Naive B cell (primary cell): ENCODE measurements around the gene FGF19. TPM values are rescaled to one million over a fixed set of nuclear protein-coding genes. Genes with fewer than 3 reads are reported as not detected.
A peak's percentile ranks its signal among the peaks of the same experiment; 100 is the strongest.

Experiments
- ATAC-seq, 2 donors: fragments of 150-1000 bp; cut with Tn5 transposase; 2 replicates each; pipeline ENCODE4 v1.10.0; 2021; ENCODE audit warnings: low read depth in 2 of 2, mild to moderate bottlenecking in 2 of 2, moderate library complexity in 2 of 2
- DNase-seq: peaks from one replicate; pipeline ENCODE4 v3.0.0; 2022
- H3K27ac Mint-ChIP-seq, 6 donors: one replicate each; pipeline ENCODE4 v1.8.0; 2020 to 2022; ENCODE audit warnings: mild to moderate bottlenecking in 6 of 6, mixed read lengths in 6 of 6, moderate library complexity in 5 of 6, inconsistent platforms in 2 of 6
- H3K27me3 Mint-ChIP-seq, 3 donors: one replicate each; pipeline ENCODE4 v1.8.0; 2021 to 2022; ENCODE audit warnings: mixed read lengths in 3 of 3, mild to moderate bottlenecking in 1 of 3
- H3K36me3 Mint-ChIP-seq, 2 donors: one replicate each; pipeline ENCODE4 v1.8.0; 2020 to 2022; ENCODE audit warnings: mixed read lengths in 2 of 2, inconsistent platforms in 1 of 2, mild to moderate bottlenecking in 1 of 2
- H3K4me1 Mint-ChIP-seq, 3 donors: one replicate each; pipeline ENCODE4 v1.8.0; 2020 to 2022; ENCODE audit warnings: mixed read lengths in 3 of 3, inconsistent platforms in 1 of 3, mild to moderate bottlenecking in 1 of 3, moderate library complexity in 1 of 3
- H3K4me3 Mint-ChIP-seq, 8 donors: one replicate each; pipeline ENCODE4 v1.8.0; 2020 to 2022; ENCODE audit warnings: mild to moderate bottlenecking in 8 of 8, mixed read lengths in 8 of 8, moderate library complexity in 8 of 8, inconsistent platforms in 2 of 8
- H3K9me3 Mint-ChIP-seq, 7 donors: one replicate each; pipeline ENCODE4 v1.8.0; 2020 to 2022; ENCODE audit warnings: mixed read lengths in 7 of 7, mild to moderate bottlenecking in 5 of 7, inconsistent platforms in 2 of 7, moderate library complexity in 1 of 7
- polyA plus RNA-seq, 6 donors: library from polyadenylated mRNA; unstranded; fragments of 300-500 nt; fragmentation: Illumina TruSeq; gene quantifications; one replicate each; pipeline ENCODE4 v1.2.3, GENCODE V29; 2021; ENCODE audit warnings: low read depth in 6 of 6

Gene FGF19, protein sequence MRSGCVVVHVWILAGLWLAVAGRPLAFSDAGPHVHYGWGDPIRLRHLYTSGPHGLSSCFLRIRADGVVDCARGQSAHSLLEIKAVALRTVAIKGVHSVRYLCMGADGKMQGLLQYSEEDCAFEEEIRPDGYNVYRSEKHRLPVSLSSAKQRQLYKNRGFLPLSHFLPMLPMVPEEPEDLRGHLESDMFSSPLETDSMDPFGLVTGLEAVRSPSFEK
- polyA plus RNA-seq: not detected

DNA sequence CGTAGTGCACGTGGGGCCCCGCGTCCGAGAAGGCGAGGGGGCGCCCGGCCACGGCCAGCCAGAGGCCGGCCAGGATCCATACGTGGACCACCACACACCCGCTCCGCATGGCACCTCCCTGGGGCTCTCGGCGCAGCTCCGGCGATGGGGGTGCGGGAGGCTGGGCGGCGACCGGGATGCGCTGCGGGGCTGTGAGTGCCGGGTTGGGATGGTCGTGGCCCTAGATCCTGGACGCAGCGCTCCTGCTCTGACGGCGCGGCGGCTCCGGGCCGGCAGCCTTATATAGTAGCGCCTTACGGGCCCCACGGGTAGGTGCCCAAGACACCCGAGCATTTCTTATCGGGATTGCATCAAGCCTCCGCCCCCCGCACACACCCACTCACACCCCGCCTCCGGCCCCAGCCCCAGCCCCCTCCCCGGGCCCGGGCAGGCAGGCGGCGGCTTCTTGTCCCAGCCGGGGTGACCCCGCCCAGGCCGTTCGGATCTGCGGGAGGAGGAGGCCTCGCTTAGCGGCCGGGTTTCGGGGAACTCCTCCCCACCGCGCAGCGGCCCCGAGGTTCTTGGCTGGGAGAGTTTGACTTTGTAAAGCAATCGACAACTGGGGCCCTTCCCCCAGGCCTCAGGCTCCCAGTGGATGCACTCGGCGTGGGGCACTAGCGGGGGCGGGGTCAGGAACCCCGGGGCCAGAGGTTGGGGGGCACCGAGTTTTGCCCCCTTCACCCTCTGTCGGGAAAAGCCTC, at the start of gene FGF19:
Gene FGF19 (minus strand): TSS at position 255 of the 740 bp plus-strand sequence. CDS start 146 bp downstream, at position 109.
- no peak for DNase-seq
- no peaks in the 10 kb centered on the region for H3K36me3 Mint-ChIP-seq
- peaks cover 12 to 25% (median 22%) of the 10 kb centered on the region in 3 donors for H3K4me1 Mint-ChIP-seq
- no peaks in the 10 kb centered on the region for H3K9me3 Mint-ChIP-seq
- H3K27me3 Mint-ChIP-seq: peaks cover 39 to 72% (median 43%) of the 10 kb centered on the region in 3 donors
- peak within 1 kb of the TSS in 7 of 8 donors; percentile 51 to 65 (median 60) for H3K4me3 Mint-ChIP-seq
- no peak for ATAC-seq
- H3K27ac Mint-ChIP-seq: peak within 1 kb of the TSS in 1 of 6 donors; percentile 81

DNA sequence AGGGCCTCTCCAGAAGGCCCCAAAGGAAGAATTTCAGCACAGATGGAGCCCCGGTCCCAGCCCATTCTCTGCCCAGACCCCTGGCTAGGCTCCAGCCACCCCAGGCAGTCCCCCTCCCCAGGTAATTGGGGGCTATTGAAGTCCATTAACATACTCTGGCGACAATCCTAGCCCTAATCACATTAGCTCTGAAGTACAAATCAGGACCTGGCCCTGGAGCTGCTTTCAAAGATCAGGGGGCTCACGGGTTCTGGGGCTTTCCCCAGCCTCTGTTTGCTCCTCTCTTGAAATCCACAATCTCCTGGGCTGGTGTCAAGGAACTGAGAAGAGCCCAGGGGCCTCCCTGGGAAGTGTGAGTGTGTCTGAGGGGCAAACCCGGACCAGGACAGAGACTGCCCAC, 49.1 kb upstream of the FGF19 start:
- Mint-ChIP-seq H3K4me3 (no peak overlapping the region), H3K4me1 (no peaks in the 10 kb centered on the region), H3K36me3 (peaks cover 0 to 8% of the 10 kb centered on the region in 2 donors), H3K27me3 (peaks cover 8 to 24% (median 19%) of the 10 kb centered on the region in 3 donors), H3K9me3 (peaks cover 0 to 11% (median 4%) of the 10 kb centered on the region in 7 donors), H3K27ac (no peak overlapping the region)
- ATAC-seq (no peak), DNase-seq (no peak)

DNA sequence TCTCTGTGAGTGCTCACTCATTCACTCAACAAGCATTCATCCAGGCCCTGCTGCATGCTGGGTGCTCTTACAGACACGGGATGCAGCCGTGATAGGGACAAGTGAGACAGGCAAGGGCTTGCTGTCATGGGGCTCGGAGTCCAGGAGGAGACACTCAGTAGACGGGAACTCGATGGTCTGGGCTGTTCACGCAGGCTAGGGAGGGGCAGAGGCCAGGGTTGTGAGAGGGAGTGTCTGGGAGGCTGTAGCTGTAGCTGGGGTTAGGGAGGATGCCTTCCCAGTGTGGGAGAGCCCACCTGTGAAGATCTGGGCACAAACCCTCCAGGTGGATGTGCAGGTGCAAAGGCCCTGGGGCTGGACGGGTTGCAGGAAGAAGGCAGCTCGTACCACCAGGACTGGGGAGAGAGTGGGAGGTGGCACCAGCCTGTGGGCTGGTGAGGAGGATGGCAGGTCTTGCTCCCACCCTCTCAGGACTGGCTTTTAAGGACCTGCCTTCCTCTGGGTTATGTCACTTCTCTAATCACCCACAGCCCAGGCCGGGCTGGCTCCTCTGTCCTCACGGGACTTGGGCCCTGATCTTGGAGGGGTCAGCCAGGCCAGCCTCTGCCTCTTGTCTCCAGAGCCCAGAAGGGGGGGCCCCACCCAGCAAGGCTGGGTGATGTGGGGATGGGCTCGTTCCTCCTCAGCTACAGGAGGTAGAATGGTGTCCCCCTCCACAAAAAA, 47.2 kb upstream of the FGF19 start:
- Mint-ChIP-seq H3K27ac (no peak overlapping the region), H3K4me3 (no peak overlapping the region), H3K4me1 (no peaks in the 10 kb centered on the region), H3K9me3 (peaks cover 0 to 3% (median under 1%) of the 10 kb centered on the region in 7 donors), H3K36me3 (peaks cover 0 to 2% of the 10 kb centered on the region in 2 donors), H3K27me3 (peaks cover 3 to 21% (median 13%) of the 10 kb centered on the region in 3 donors)
- ATAC-seq: no peak
- no peak for DNase-seq

DNA sequence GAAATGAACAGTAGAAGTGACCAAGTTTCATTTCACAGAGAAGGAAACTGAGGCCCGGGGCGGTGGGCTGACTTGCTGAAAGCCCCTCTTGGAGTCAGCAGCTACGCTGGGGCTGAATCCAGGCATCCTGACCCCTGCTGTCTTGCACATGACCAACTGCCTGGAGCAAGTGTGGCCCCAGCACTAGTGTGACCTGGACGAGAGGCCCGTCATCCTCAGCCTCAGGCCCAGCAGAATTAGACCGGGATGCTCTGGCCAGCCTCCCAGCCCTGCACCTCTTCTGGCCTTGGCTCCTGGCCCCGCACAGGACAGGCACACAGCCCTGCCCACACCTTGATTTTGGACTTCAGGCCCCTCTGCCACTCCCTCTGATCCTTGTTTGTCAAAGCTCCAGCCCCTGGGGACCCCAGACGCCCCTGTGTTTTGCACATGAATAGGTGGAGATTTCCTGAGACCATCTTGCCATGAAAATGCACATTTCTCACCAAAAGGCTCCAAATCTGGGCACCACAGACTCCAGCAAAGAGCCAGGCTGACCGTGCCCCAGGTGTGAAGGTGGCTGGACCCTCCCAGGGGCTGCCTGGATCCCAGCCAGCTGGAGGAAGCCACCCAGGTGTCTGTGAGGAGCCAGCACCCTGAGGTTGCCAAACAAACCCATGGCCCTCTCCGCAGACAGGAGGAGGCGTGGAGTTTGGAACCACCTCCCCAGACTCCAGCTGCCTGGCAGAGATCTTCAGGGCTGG, 46.5 kb upstream of the FGF19 start:
- DNase-seq (no peak), ATAC-seq (no peak)
- Mint-ChIP-seq H3K27me3 (peaks cover 3 to 21% (median 16%) of the 10 kb centered on the region in 3 donors), H3K36me3 (no peaks in the 10 kb centered on the region), H3K4me3 (no peak overlapping the region), H3K27ac (no peak overlapping the region), H3K4me1 (no peaks in the 10 kb centered on the region), H3K9me3 (peaks cover 0 to 1% (median 0%) of the 10 kb centered on the region in 7 donors)

DNA sequence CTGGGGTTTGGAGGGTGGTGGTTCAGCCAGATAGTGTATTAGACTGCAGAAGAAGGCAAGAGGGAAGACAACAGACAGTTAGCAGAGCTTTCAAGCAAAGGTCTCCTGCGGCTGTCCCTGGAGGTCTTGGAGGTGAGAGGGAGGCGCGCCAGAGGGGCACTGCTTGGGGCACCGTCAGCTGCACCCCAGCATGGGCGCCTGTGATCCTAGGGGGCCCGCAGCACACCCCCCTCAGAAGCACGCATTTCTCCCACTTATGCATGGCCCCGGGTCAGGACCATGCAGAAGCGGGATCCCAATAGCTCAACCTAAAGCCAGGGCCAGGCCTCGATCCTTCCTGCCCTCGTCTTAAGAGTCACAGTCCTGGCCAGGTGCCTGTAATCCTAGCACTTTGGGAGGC, 44.8 kb upstream of the FGF19 start:
- peaks cover 3 to 27% (median 24%) of the 10 kb centered on the region in 3 donors for H3K27me3 Mint-ChIP-seq
- no peak overlapping the region for H3K4me3 Mint-ChIP-seq
- no peak overlapping the region for H3K27ac Mint-ChIP-seq
- ATAC-seq (no peak), DNase-seq (no peak)
- H3K36me3 Mint-ChIP-seq: no peaks in the 10 kb centered on the region
- no peaks in the 10 kb centered on the region for H3K4me1 Mint-ChIP-seq
- H3K9me3 Mint-ChIP-seq: peaks cover 0 to 1% (median 0%) of the 10 kb centered on the region in 7 donors

DNA sequence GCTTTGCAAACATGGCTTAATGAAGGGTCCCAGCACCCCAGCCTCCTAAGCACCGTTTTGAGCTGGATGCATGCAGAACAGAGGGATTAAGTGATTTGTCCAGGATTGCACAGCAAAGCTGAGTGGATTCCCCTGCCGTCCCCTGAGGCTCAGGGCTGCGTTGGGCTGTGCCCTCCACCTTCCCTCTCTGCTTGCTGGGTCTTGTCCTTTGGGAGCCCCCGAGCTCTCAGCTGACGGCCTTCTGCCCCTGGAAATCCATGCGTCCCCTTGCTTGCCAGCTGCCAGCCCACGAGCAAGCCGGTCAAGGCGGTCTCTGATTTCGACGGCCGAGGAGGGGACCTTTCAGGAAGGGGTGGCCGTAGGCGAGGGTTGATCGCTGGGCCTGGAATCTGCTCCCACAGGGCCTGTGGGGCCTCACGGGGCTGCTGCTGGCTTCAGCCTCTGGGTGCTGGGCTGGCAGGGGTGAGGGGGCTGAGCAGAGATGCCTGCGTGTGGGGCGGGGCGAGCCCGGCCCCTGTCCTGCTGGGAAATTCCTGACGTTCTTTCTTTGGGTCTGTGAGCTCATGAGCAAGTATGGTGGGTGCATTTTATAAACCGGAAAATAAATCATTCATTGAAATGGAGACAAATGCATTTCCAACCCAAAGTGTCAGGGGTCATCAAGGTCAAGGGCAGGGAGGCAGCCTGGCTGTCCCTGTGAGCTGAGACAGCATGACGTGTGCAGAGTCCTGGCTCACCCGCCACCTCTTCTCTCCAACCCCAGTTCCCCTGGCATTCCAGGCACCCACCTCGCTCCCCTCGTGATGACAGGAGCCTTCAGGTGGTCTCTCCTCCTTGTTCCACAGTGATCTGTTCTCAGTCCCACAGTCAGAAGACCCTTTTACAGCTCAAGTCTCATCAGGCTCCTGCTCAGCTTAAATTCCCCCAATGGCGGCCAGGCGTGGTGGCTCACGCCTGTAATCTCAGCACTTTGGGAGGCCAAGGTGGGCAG, 43.2 kb upstream of the FGF19 start:
- Mint-ChIP-seq H3K4me3 (no peak overlapping the region), H3K27ac (no peak overlapping the region), H3K36me3 (no peaks in the 10 kb centered on the region), H3K4me1 (no peaks in the 10 kb centered on the region), H3K9me3 (no peaks in the 10 kb centered on the region), H3K27me3 (peaks cover 0 to 35% (median 24%) of the 10 kb centered on the region in 3 donors)
- DNase-seq (no peak), ATAC-seq (no peak)

DNA sequence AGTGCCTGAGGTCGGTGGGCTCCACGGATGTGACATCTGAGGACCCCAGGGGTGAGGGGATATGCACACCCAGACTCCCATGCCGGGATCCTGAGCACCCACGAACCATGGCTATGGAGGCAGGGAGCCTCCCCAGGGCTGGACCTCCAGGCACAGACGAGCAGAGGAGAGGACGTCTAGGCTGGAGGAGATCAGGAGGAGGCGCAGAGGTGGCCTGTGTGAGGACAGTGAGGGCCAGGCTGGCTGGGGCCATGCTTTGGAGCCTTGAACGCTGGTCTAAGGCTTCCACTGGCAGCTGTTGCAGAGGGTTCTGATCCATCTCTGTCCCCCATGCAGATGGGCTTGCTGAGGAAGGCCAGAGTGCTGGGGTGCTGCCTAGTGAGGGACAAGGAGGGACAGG, 42.3 kb upstream of the FGF19 start:
- no peaks in the 10 kb centered on the region for H3K9me3 Mint-ChIP-seq
- no peak overlapping the region for H3K27ac Mint-ChIP-seq
- ATAC-seq (no peak), DNase-seq (no peak)
- H3K27me3 Mint-ChIP-seq: peaks cover 0 to 42% (median 24%) of the 10 kb centered on the region in 3 donors
- no peaks in the 10 kb centered on the region for H3K4me1 Mint-ChIP-seq
- H3K36me3 Mint-ChIP-seq: no peaks in the 10 kb centered on the region
- no peak overlapping the region for H3K4me3 Mint-ChIP-seq

DNA sequence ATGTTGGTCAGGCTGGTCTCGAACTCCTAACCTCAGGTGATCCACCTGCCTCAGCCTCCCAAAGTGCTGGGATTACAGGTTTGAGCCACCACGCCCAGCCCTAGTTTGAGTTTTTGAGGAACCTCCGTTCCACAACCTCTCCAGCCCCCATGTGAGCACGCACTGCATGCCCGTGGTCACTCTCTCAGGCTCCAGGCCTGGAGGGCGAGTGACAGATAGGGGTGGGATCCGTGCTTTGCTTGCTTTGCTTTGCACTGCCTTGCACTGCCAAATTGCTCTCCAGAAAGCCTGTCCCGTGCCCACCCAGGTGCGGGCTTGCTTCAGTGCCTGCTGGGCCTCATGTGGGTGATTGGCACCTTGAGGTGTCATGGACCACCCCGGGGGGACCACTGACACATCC, 41.4 kb upstream of the FGF19 start:
- H3K36me3 Mint-ChIP-seq: no peaks in the 10 kb centered on the region
- DNase-seq: no peak
- no peak for ATAC-seq
- no peak overlapping the region for H3K27ac Mint-ChIP-seq
- peaks cover 0 to 47% (median 24%) of the 10 kb centered on the region in 3 donors for H3K27me3 Mint-ChIP-seq
- H3K4me3 Mint-ChIP-seq: no peak overlapping the region
- no peaks in the 10 kb centered on the region for H3K4me1 Mint-ChIP-seq
- H3K9me3 Mint-ChIP-seq: no peaks in the 10 kb centered on the region

DNA sequence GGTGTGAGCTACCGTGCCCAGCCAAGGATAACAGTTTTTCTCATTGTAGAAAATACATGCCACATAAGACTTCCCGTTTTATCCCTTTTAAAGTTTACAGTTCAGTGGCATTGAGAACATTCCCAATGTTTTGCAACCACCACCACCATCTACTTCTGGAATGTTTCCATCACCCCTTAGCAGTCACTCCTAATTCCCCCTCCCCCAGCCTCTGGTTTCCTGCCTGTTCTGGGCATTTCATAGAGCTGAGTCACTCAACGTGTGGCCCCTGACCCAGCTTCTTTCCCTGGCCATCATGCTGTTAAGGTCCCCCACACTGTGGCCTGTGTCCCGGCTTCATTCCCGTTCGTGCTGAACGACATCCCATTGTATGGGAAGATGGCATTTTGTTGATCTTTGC, 40.6 kb upstream of the FGF19 start:
- no peak for DNase-seq
- no peaks in the 10 kb centered on the region for H3K36me3 Mint-ChIP-seq
- H3K27ac Mint-ChIP-seq: no peak overlapping the region
- peak overlapping the region in 1 of 8 donors; percentile 12 for H3K4me3 Mint-ChIP-seq
- no peaks in the 10 kb centered on the region for H3K4me1 Mint-ChIP-seq
- peaks cover 0 to 2% (median 2%) of the 10 kb centered on the region in 7 donors for H3K9me3 Mint-ChIP-seq
- peaks cover 0 to 47% (median 24%) of the 10 kb centered on the region in 3 donors for H3K27me3 Mint-ChIP-seq
- ATAC-seq: no peak

DNA sequence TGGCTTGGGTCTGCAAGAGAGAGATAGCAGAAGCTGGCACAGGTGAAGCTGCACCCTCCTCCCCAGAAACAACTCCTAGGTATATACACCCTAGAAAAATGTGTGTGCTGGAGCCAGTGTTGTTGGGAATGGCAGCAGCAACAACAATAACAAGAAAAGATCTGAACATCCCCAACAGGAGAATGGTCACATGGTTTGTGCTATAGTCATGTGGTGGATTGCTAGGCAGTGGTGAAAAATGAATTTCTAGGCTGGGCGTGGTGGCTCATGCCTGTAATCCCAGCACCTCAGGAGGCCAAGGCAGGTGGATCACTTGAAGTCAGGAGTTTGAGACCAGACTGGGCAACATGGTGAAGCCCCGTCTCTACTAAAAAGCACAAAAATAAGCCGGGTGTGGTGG, 31.0 kb upstream of the FGF19 start:
- no peak overlapping the region for H3K4me3 Mint-ChIP-seq
- H3K27ac Mint-ChIP-seq: no peak overlapping the region
- DNase-seq: no peak
- peaks cover 0 to 7% of the 10 kb centered on the region in 2 donors for H3K36me3 Mint-ChIP-seq
- no peaks in the 10 kb centered on the region for H3K4me1 Mint-ChIP-seq
- H3K27me3 Mint-ChIP-seq: peaks cover 7 to 39% (median 35%) of the 10 kb centered on the region in 3 donors
- H3K9me3 Mint-ChIP-seq: peaks cover 13 to 37% (median 21%) of the 10 kb centered on the region in 7 donors
- no peak for ATAC-seq

DNA sequence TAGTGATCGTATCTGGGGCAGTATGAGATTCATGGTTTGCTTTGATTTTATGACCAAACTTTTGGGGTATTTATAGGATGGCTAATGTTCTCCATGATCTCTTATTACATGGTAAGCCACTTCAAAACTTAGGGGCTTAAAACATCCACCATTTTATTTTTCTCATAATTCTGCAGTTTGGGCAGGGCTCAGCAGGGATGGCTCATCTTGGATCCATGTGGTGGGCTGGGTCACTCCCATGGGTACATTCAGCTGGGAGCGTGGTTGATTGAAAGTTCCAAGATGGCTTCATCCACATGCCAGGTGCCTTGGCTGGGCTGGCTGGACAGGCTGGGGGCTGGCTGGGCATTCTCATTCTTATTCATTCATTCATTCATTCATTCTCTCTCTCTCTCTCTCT, 30.5 kb upstream of the FGF19 start:
- DNase-seq: no peak
- no peak overlapping the region for H3K4me3 Mint-ChIP-seq
- peaks cover 0 to 10% of the 10 kb centered on the region in 2 donors for H3K36me3 Mint-ChIP-seq
- ATAC-seq: no peak
- H3K27ac Mint-ChIP-seq: no peak overlapping the region
- peaks cover 9 to 44% (median 40%) of the 10 kb centered on the region in 3 donors for H3K27me3 Mint-ChIP-seq
- H3K9me3 Mint-ChIP-seq: peaks cover 12 to 35% (median 21%) of the 10 kb centered on the region in 7 donors
- no peaks in the 10 kb centered on the region for H3K4me1 Mint-ChIP-seq

DNA sequence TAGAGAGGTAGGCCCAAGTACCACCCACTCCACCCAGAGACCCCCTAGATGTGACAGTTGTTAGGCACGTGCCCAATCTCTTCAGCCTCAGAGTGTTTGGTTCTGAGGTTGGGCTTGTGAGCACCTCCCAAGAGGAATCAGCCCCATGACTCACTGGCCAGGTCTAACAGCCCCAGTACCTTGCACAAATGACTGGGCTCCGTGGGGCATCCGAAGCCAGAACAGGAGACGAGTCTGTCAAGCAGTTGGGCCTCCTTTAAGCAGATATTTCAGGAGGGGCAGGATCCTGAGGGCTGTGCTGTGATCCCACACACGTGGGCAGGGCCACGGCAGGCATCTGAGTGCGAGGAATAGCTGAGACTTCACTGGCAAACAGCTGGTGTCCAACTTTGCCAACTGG, 29.1 kb upstream of the FGF19 start:
- peaks cover 13 to 53% (median 52%) of the 10 kb centered on the region in 3 donors for H3K27me3 Mint-ChIP-seq
- H3K4me3 Mint-ChIP-seq: no peak overlapping the region
- H3K4me1 Mint-ChIP-seq: no peaks in the 10 kb centered on the region
- no peak for DNase-seq
- no peak overlapping the region for H3K27ac Mint-ChIP-seq
- ATAC-seq: no peak
- H3K9me3 Mint-ChIP-seq: peaks cover 9 to 25% (median 20%) of the 10 kb centered on the region in 7 donors
- H3K36me3 Mint-ChIP-seq: peaks cover 0 to 10% of the 10 kb centered on the region in 2 donors
